ENCODE measurements around the gene DLG5. TPM values are rescaled to one million over a fixed set of nuclear protein-coding genes. Genes with fewer than 3 reads are reported as not detected.

Gene DLG5
- total RNA-seq, 4 donors from 2014 or later: 117 to 196 (median 147) TPM

DNA sequence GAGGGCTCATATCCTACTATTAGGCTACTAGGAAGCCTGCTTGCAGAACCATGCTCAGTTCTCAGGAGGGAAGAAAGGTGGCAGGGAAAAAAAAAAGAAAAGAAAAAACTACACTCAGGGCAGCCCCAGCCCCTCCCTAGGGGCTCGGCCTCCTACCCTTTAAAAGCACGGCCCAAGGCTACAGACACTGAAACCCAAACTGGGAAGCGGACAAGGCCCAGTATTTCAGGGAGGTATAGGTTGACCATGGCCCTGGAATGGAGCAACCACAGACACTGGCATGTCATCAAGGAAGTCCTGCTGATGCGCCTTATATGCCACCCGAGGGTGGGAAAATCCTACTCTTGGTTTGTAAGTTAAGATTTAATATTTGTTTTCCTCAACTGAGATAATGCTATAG lies 50.8 kb downstream of the DLG5 start:
- 78% methylated on average over 5 of the region's 5 CpGs for WGBS
- Histone ChIP-seq H3K27me3 (no peaks in the 10 kb centered on the region), H3K36me3 (no peaks in the 10 kb centered on the region), H3K27ac (no peak overlapping the region), H3K4me3 (no peak overlapping the region), H3K9me3 (no peaks in the 10 kb centered on the region), H3K4me1 (peaks cover 59% of the 10 kb centered on the region)
- TF ChIP-seq POLR2AphosphoS5 (IDR thresholded peaks at IDR 0.05): no peak
- no peak for TF ChIP-seq CTCF (IDR thresholded peaks at IDR 0.05)
- no peak for TF ChIP-seq EP300 (IDR thresholded peaks at IDR 0.05)
- no peak for TF ChIP-seq POLR2A (IDR thresholded peaks at IDR 0.05)
- no peak for DNase-seq (ENCODE audit: low spot score in 2 of 2)

- H3K9me3 ChIP-seq: no peaks in the 10 kb centered on the region
- TF ChIP-seq POLR2A (IDR thresholded peaks at IDR 0.05) (no peak), EP300 (IDR thresholded peaks at IDR 0.05) (no peak), CTCF (IDR thresholded peaks at IDR 0.05) (no peak), POLR2AphosphoS5 (IDR thresholded peaks at IDR 0.05) (no peak)
- no peaks in the 10 kb centered on the region for H3K36me3 ChIP-seq
- H3K27ac ChIP-seq: no peak overlapping the region
- no peaks in the 10 kb centered on the region for H3K27me3 ChIP-seq
- no peak overlapping the region for H3K4me3 ChIP-seq
- 94% methylated on average over 3 of the region's 3 CpGs for WGBS
- peaks cover 68% of the 10 kb centered on the region for H3K4me1 ChIP-seq
- no peak for DNase-seq (ENCODE audit: low spot score in 2 of 2)
Measured at GRCh38 chr10:77874872-77875271, 51.7 kb downstream of the DLG5 start.

DNA sequence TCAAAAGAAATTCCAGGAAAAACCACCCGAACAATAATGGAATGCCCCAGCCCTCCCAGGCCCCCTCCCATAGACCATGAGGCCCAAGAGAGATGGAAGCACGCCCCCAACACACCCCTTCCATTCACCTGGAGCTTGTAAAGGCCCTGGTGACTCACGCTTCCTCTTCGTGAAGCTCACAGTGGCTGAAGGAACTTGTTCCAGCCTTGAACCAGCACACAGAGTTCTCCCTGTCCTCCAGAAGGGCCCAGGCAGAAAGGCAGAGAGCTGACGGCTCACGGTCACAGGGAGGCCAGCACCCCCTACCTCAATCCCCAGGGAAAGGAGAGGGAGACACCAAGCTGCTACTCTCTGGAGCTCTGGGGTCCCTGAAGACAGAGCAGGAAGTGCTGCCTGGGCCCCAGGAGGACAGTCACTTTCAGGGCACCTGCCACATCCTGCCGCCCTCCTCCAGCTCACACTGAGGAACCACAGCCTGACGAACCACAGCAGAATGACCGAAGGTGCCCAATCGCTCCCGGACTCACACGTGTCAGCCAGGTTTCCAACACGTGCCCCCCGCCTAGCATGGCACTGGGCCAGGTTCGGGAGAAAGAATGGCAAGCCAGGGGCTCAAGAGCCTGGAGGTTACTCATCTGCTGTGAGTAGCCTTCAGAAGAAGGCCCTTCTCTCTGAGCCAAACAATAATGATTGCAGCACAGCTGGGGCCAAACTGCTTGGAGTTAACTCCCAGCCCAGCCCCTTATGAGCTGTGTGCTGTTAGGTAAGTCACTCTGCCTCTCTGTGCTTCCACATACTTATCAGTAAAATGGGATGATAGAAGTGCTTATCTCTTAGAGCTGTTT lies 52.8 kb downstream of the DLG5 start:
- TF ChIP-seq EP300 (IDR thresholded peaks at IDR 0.05) (peak; percentile 61), POLR2AphosphoS5 (IDR thresholded peaks at IDR 0.05) (peak in 1 of 3 donors; percentile 56), POLR2A (IDR thresholded peaks at IDR 0.05) (no peak)
- H3K27me3 ChIP-seq: no peaks in the 10 kb centered on the region
- no peaks in the 10 kb centered on the region for H3K36me3 ChIP-seq
- WGBS: 14% methylated on average over 13 of the region's 15 CpGs
- H3K9me3 ChIP-seq: no peaks in the 10 kb centered on the region
- H3K4me3 ChIP-seq: no peak overlapping the region
- peak overlapping the region; percentile 84 for H3K27ac ChIP-seq
- DNase-seq (ENCODE audit: low spot score in 2 of 2): peak in 1 of 2 donors; percentile 78
- peaks cover 76% of the 10 kb centered on the region for H3K4me1 ChIP-seq

GRCh38 chr10:77872947-77873535 lies 53.5 kb downstream of the DLG5 start:
- 57% methylated on average over 5 of the region's 7 CpGs for WGBS
- H3K4me1 ChIP-seq: peaks cover 72% of the 10 kb centered on the region

More at GRCh38 chr10:77872947-77873535, 53.5 kb downstream of the DLG5 start:
- H3K36me3 ChIP-seq: no peaks in the 10 kb centered on the region
- H3K27me3 ChIP-seq: no peaks in the 10 kb centered on the region
- no peaks in the 10 kb centered on the region for H3K9me3 ChIP-seq
- no peak overlapping the region for H3K4me3 ChIP-seq
- TF ChIP-seq CTCF (IDR thresholded peaks at IDR 0.05) (no peak), POLR2AphosphoS5 (IDR thresholded peaks at IDR 0.05) (no peak), EP300 (IDR thresholded peaks at IDR 0.05) (no peak), POLR2A (IDR thresholded peaks at IDR 0.05) (no peak)
- DNase-seq (ENCODE audit: low spot score in 2 of 2): no peak
- H3K27ac ChIP-seq: peak overlapping the region; percentile 84

Data from suprapubic skin (tissue), 4 donors.